Measurements from ENCODE around the gene RAB40C.

The RAB40C gene

GRCh38 chr16:662095-662494, 72.2 kb downstream of the RAB40C start:
- CTCF ChIA-PET: no interaction called here
- DNase-seq (ENCODE audit: extremely low spot score): no peak
- POLR2A ChIA-PET: interaction anchor here (0.8 kb wide), 1 partner anchor 12 kb away, joined by 3 read pairs; the partner anchor contains the start of gene WDR90
- TF ChIP-seq ELF4 (IDR thresholded peaks at IDR 0.05) (no peak), FOXK2 (IDR thresholded peaks at IDR 0.05) (no peak), TARDBP (IDR thresholded peaks at IDR 0.05) (no peak), ZNF384 (IDR thresholded peaks at IDR 0.05) (no peak), ARNT (IDR thresholded peaks at IDR 0.05) (no peak), L3MBTL2 (conservative IDR thresholded peaks at IDR 0.05) (no peak), FOXA1 (IDR thresholded peaks at IDR 0.05) (no peak), BHLHE40 (IDR thresholded peaks at IDR 0.05; ENCODE audit: borderline replicate concordance) (no peak), PKNOX1 (IDR thresholded peaks at IDR 0.05) (no peak), FOXM1 (IDR thresholded peaks at IDR 0.05; ENCODE audit: borderline replicate concordance) (no peak)

GRCh38 chr16:662597-662996, 72.7 kb downstream of the RAB40C start:
- DNase-seq (ENCODE audit: extremely low spot score): no peak
- TF ChIP-seq FOXM1 (IDR thresholded peaks at IDR 0.05; ENCODE audit: borderline replicate concordance): no peak
- no peak for TF ChIP-seq SP1 (IDR thresholded peaks at IDR 0.05)
- TF ChIP-seq LEF1 (IDR thresholded peaks at IDR 0.05; ENCODE audit: borderline replicate concordance): no peak
- no peak for TF ChIP-seq SUZ12 (IDR thresholded peaks at IDR 0.05)
- TF ChIP-seq FOXK2 (IDR thresholded peaks at IDR 0.05): no peak
- TF ChIP-seq FOXA1 (IDR thresholded peaks at IDR 0.05): no peak
- POLR2A ChIA-PET: interaction anchor here (0.8 kb wide), 1 partner anchor 13 kb away, joined by 3 read pairs; the partner anchor contains the start of gene WDR90
- CTCF ChIA-PET: no interaction called here

DNA sequence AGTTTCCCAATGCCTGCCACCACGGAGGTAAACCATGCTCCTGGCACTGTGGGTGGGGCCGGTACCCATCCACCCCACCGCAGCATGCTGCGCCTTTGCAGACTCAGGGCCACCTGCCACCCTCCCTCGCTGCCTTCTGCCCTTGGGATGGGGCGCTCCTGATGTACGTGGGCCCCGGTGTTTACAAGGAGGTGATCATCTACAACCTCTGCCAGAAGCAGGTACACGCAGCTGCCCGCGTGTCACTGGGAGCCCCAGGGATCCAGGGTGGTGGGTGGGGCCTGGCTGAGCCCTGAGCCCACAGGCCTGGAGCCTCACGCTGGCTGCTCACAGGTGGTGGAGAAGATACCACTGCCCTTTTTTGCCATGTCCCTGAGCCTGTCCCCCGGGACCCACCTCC, 76.7 kb downstream of the RAB40C start:
- ChIA-PET CTCF (no interaction called here), POLR2A (interaction anchor here (3.0 kb wide), 1 partner anchor 15 kb away, joined by 13 read pairs; no protein-coding TSS in a partner anchor)
- no peak for DNase-seq (ENCODE audit: extremely low spot score)
- TF ChIP-seq HDGF (IDR thresholded peaks at IDR 0.05; ENCODE audit: borderline replicate concordance): no peak
- no peak for TF ChIP-seq TARDBP (IDR thresholded peaks at IDR 0.05)
- no peak for TF ChIP-seq LEF1 (IDR thresholded peaks at IDR 0.05; ENCODE audit: borderline replicate concordance)
- no peak for TF ChIP-seq SP1 (IDR thresholded peaks at IDR 0.05)
- TF ChIP-seq ZNF384 (IDR thresholded peaks at IDR 0.05): no peak
- TF ChIP-seq PKNOX1 (IDR thresholded peaks at IDR 0.05): no peak
- TF ChIP-seq BHLHE40 (IDR thresholded peaks at IDR 0.05; ENCODE audit: borderline replicate concordance): no peak
- no peak for TF ChIP-seq SUZ12 (IDR thresholded peaks at IDR 0.05)
- TF ChIP-seq CTBP1 (IDR thresholded peaks at IDR 0.05; ENCODE audit: borderline replicate concordance): no peak
- no peak for TF ChIP-seq FOXM1 (IDR thresholded peaks at IDR 0.05; ENCODE audit: borderline replicate concordance)
- no peak for TF ChIP-seq ELF4 (IDR thresholded peaks at IDR 0.05)
- TF ChIP-seq ARNT (IDR thresholded peaks at IDR 0.05): no peak
- TF ChIP-seq FOXA1 (IDR thresholded peaks at IDR 0.05): no peak
- no peak for TF ChIP-seq NFRKB (IDR thresholded peaks at IDR 0.05)
- no peak for TF ChIP-seq FOXK2 (IDR thresholded peaks at IDR 0.05)
- TF ChIP-seq L3MBTL2 (conservative IDR thresholded peaks at IDR 0.05): no peak

- CTCF ChIA-PET: interaction anchor here (0.7 to 1.0 kb wide), 2 partner anchors 14 to 23 kb away, joined by 3 read pairs; partner anchors contain the start of gene WDR24
- TF ChIP-seq HDGF (IDR thresholded peaks at IDR 0.05; ENCODE audit: borderline replicate concordance) (peak; percentile 76; the same call in 1 of the 2 replicates), SUZ12 (IDR thresholded peaks at IDR 0.05) (no peak)
- POLR2A ChIA-PET: interaction anchor here (0.9 to 3.0 kb wide), 5 partner anchors 12 to 31 kb away, joined by 3 to 13 read pairs (median 4); partner anchors contain the start of genes METTL26 and WDR90
- DNase-seq (ENCODE audit: extremely low spot score): no peak
Observed at GRCh38 chr16:667113-667779, 77.4 kb downstream of the RAB40C start.

GRCh38 chr16:667780-668518, 78.1 kb downstream of the RAB40C start, which contains the start of gene RHOT2:
Gene RHOT2, plus strand, starts transcription at chr16:668132. Its CDS starts 68 bp downstream, at chr16:668200.
- ChIA-PET CTCF (interaction anchor here (0.7 to 1.0 kb wide), 2 partner anchors 15 to 22 kb away, joined by 3 read pairs; partner anchors contain the start of gene WDR24), POLR2A (interaction anchor here (0.9 to 3.0 kb wide), 5 partner anchors 11 to 32 kb away, joined by 3 to 13 read pairs (median 4); partner anchors contain the start of genes METTL26 and WDR90)
- DNase-seq (ENCODE audit: extremely low spot score): peak; percentile 90
- TF ChIP-seq ARNT (IDR thresholded peaks at IDR 0.05): peak; percentile 80
- TF ChIP-seq FOXM1 (IDR thresholded peaks at IDR 0.05; ENCODE audit: borderline replicate concordance): peak; percentile 70; the same call in 1 of the 2 replicates
- no peak for TF ChIP-seq SUZ12 (IDR thresholded peaks at IDR 0.05)
- no peak for TF ChIP-seq TARDBP (IDR thresholded peaks at IDR 0.05)
- no peak for TF ChIP-seq PKNOX1 (IDR thresholded peaks at IDR 0.05)
- TF ChIP-seq CTBP1 (IDR thresholded peaks at IDR 0.05; ENCODE audit: borderline replicate concordance): no peak
- no peak for TF ChIP-seq SP1 (IDR thresholded peaks at IDR 0.05)
